B cell (primary cell): ENCODE measurements around the gene GLI3.

Experiments
- CTCF ChIP-seq: fragments of 200-600 bp; IDR thresholded peaks from one replicate; pipeline ENCODE4 v1.8.0; 2022; ENCODE audit warnings: antibody characterized with exemption, mild to moderate bottlenecking
- EZH2 ChIP-seq: IDR thresholded peaks from 2 replicates; pipeline ENCODE4 v1.6.1; 2012; ENCODE audit warnings: borderline replicate concordance, low read depth, mild to moderate bottlenecking, moderate library complexity, low read length; ENCODE audit not compliant: insufficient read depth, poor library complexity, severe bottlenecking

GRCh38 chr7:42006801-42007513 is 230.1 kb downstream of the GLI3 start:
- TF ChIP-seq CTCF (no peak), EZH2 (no peak)
